Upper lobe of right lung (tissue), 1 donor: ENCODE results near the gene PPP1R13B. TPM values are rescaled to one million over a fixed set of nuclear protein-coding genes. Genes with fewer than 3 reads are reported as not detected.

Experiments used
- ATAC-seq: fragments of 200-7000 bp; cut with Tn5 transposase; one replicate; pipeline ENCODE4 v1.9.1; 2020; ENCODE audit warnings: mild to moderate bottlenecking, moderate library complexity
- DNase-seq: peaks from one replicate; pipeline ENCODE4 v3.0.0-alpha.2; 2020
- H3K27ac ChIP-seq: fragments of 200-600 bp; one replicate; pipeline ENCODE4 v1.8.0; 2022
- H3K27me3 ChIP-seq: fragments of 200-600 bp; one replicate; pipeline ENCODE4 v1.8.0; 2022; ENCODE audit warnings: mild to moderate bottlenecking
- H3K36me3 ChIP-seq: fragments of 200-600 bp; one replicate; pipeline ENCODE4 v1.8.0; 2022
- H3K4me1 ChIP-seq: fragments of 200-600 bp; one replicate; pipeline ENCODE4 v1.8.0; 2022
- H3K4me3 ChIP-seq: fragments of 200-600 bp; one replicate; pipeline ENCODE4 v1.8.0; 2022; ENCODE audit warnings: mild to moderate bottlenecking
- H3K9me3 ChIP-seq: fragments of 200-600 bp; one replicate; pipeline ENCODE4 v1.8.0; 2022
- CTCF ChIP-seq: fragments of 200-600 bp; IDR thresholded peaks from one replicate; pipeline ENCODE4 v1.8.0; 2022; ENCODE audit warnings: antibody characterized with exemption
- intact Hi-C: fragments of 100-400 bp; cut with DNase I; formaldehyde crosslinking; loops from one replicate; pipeline ENCODE4 v1.11.0; 2022
- total RNA-seq: library from RNA; stranded (reverse); fragmentation: NEBNext Ultra II Directional; extraction: Animal tissue kit (Norgen Biotek cat#: 25700); gene quantifications from one replicate; pipeline ENCODE4 v1.2.1, GENCODE V29; 2021
- donor health status: DM: no; HTN: yes; CAD: no; lungs with severe emphysema.

The PPP1R13B gene
- total RNA-seq, 1 donor from 2014 or later, result 78.5 TPM

DNA sequence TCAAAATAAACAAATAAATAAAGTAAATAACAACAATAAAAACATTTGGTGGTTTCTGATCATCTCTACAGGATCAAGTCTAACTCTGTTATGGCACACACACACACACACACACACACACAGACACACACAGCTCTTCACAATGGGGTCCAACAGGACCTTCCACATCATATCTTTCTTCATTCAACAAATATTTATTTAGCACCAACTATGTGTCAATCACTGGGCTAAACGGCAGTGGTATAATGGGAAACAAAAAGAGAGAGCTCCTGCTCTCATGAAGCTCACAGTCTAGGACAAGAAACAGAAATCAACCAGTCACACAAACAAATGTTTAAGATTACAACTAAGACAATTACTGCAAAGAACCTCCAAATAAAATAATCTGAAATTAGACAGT lies 9.3 kb downstream of the PPP1R13B start:
- intact Hi-C loops, result no loop called here
- Histone ChIP-seq H3K4me3 (no peak overlapping the region), H3K4me1 (peaks cover 24% of the 10 kb centered on the region)

GRCh38 chr14:103836976-103837725 lies 10.2 kb downstream of the PPP1R13B start:
- Histone ChIP-seq H3K4me1 (peaks cover 24% of the 10 kb centered on the region), H3K36me3 (no peaks in the 10 kb centered on the region), H3K27me3 (no peaks in the 10 kb centered on the region), H3K27ac (no peak overlapping the region), H3K9me3 (no peaks in the 10 kb centered on the region), H3K4me3 (no peak overlapping the region)
- no peak for TF ChIP-seq CTCF
- intact Hi-C loops, result no loop called here
- ATAC-seq (no peak), DNase-seq (peak; percentile 28)

More for the DNA sequence above, 9.3 kb downstream of the PPP1R13B start:
- no peak overlapping the region for H3K27ac ChIP-seq
- no peaks in the 10 kb centered on the region for H3K36me3 ChIP-seq
- TF ChIP-seq CTCF, result no peak
- no peaks in the 10 kb centered on the region for H3K27me3 ChIP-seq
- ATAC-seq (no peak), DNase-seq (no peak)
- H3K9me3 ChIP-seq, result no peaks in the 10 kb centered on the region

- TF ChIP-seq CTCF, result no peak
- DNase-seq (peak; percentile 46), ATAC-seq (peak; percentile 52)
- Histone ChIP-seq H3K9me3 (no peaks in the 10 kb centered on the region), H3K4me1 (peaks cover 18% of the 10 kb centered on the region), H3K36me3 (no peaks in the 10 kb centered on the region), H3K27ac (no peak overlapping the region), H3K27me3 (no peaks in the 10 kb centered on the region), H3K4me3 (no peak overlapping the region)
- intact Hi-C loops, result no loop called here
Observed at GRCh38 chr14:103834956-103835355, 12.4 kb downstream of the PPP1R13B start.

- no peak overlapping the region for H3K27ac ChIP-seq
- DNase-seq (no peak), ATAC-seq (no peak)
- peaks cover 26% of the 10 kb centered on the region for H3K4me1 ChIP-seq
- intact Hi-C loops, result no loop called here
- H3K27me3 ChIP-seq, result no peaks in the 10 kb centered on the region
- no peak overlapping the region for H3K4me3 ChIP-seq
- no peaks in the 10 kb centered on the region for H3K36me3 ChIP-seq
- TF ChIP-seq CTCF, result no peak
- no peaks in the 10 kb centered on the region for H3K9me3 ChIP-seq
Observed at GRCh38 chr14:103833711-103834110, 13.7 kb downstream of the PPP1R13B start.

GRCh38 chr14:103832046-103832445 lies 15.3 kb downstream of the PPP1R13B start:
- H3K27ac ChIP-seq, result no peak overlapping the region
- no peaks in the 10 kb centered on the region for H3K36me3 ChIP-seq
- peaks cover 31% of the 10 kb centered on the region for H3K4me1 ChIP-seq
- DNase-seq (no peak), ATAC-seq (no peak)
- no peaks in the 10 kb centered on the region for H3K9me3 ChIP-seq
- intact Hi-C loops, result no loop called here
- no peak overlapping the region for H3K4me3 ChIP-seq
- TF ChIP-seq CTCF, result no peak
- H3K27me3 ChIP-seq, result no peaks in the 10 kb centered on the region
